SKM-1 (cell line): ENCODE results near the gene NSUN7.

Experiments used
- DNase-seq: peaks from one replicate; lab custom pipeline; 2025; ENCODE audit not compliant: unreplicated experiment; lab: John Stamatoyannopoulos, UW

Gene NSUN7

GRCh38 chr4:40845154-40845835 is 95.5 kb downstream of the NSUN7 start:
- no peak for DNase-seq

DNA sequence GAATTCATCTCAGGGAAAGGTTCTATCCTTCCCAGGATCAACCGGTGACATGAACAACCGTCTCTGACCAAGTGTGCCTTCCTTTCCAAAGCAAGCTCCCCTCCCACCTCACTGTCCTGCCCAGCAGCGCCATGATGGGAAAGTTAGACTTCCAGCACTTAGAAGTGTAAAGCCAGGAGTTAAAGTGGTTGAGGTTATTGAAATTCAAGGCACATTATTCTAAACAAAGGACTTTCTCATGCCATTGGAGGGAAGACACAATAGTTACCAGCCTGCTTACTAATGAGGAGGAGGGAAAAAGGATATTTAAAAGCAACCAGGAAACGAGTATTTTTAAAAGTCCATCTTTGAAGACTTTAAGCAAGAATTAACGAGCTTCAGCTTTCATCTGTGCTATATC is 96.8 kb downstream of the NSUN7 start:
- DNase-seq = no peak

GRCh38 chr4:40848251-40848650 is 98.5 kb downstream of the NSUN7 start:
- no peak for DNase-seq

- no peak for DNase-seq
These were observed 99.2 kb downstream of the NSUN7 start for GRCh38 chr4:40848940-40849339.

- DNase-seq = no peak
These were observed 100.7 kb downstream of the NSUN7 start for GRCh38 chr4:40850496-40850895.

GRCh38 chr4:40856277-40856839 is 106.6 kb downstream of the NSUN7 start:
- no peak for DNase-seq

GRCh38 chr4:40856840-40857362 is 107.1 kb downstream of the NSUN7 start:
- DNase-seq = peak; percentile 44

GRCh38 chr4:40857956-40858355 is 108.2 kb downstream of the NSUN7 start:
- DNase-seq = no peak

DNA sequence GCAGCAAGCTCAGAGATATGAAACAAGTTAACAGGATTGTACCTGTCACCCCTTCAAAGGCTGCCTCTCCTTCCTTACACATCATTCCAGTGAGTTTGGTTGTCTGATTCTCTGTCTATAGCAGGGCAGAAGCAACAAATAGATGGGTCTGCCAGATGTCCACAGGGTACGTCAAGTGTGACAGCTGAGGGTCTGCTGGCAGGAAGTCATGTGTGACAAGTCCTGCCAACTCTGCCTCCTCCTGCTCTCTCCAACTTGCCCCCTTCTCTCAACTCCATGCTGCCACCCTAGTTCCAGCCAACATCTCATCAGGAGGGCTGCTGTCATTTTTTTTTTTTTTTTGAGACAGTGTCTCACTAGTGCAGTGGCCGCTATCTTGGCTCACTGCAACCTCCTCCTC is 109.2 kb downstream of the NSUN7 start:
- DNase-seq = no peak
